H9 (cell line): ENCODE data around the gene TBC1D30. TPM values are rescaled to one million over a fixed set of nuclear protein-coding genes. Genes with fewer than 3 reads are reported as not detected.

ENCODE experiments used
- DNase-seq: peaks from one replicate; pipeline ENCODE4 v3.0.0-alpha.2; 2017
- H2AFZ ChIP-seq: one replicate; pipeline ENCODE4 v1.6.1; 2013; ENCODE audit warnings: mild to moderate bottlenecking, low read length, control low read depth, moderate library complexity
- H2AK5ac ChIP-seq: 2 replicates; pipeline ENCODE4 v1.6.1; 2013; ENCODE audit warnings: low read length, control low read depth, mixed read lengths; ENCODE audit not compliant: insufficient read length
- H2BK120ac ChIP-seq: one replicate; pipeline ENCODE4 v1.6.1; 2013; ENCODE audit warnings: low read depth, mild to moderate bottlenecking, low read length, control low read depth, inconsistent platforms; ENCODE audit not compliant: poor library complexity, severe bottlenecking
- H2BK12ac ChIP-seq: 2 replicates; pipeline ENCODE4 v1.6.1; 2013; ENCODE audit warnings: low read length, control low read depth, mixed read lengths, low read depth; ENCODE audit not compliant: insufficient read length
- H2BK15ac ChIP-seq: 2 replicates; pipeline ENCODE4 v1.6.1; 2013; ENCODE audit warnings: low read depth, low read length, control low read depth
- H2BK20ac ChIP-seq: one replicate; pipeline ENCODE4 v1.6.1; 2013; ENCODE audit warnings: low read depth, mild to moderate bottlenecking, low read length, control low read depth, inconsistent platforms; ENCODE audit not compliant: poor library complexity, severe bottlenecking
- H2BK5ac ChIP-seq: 2 replicates; pipeline ENCODE4 v1.6.1; 2013; ENCODE audit warnings: low read length, control low read depth, mixed read lengths; ENCODE audit not compliant: insufficient read length
- H3K14ac ChIP-seq: 2 replicates; pipeline ENCODE4 v1.6.1; 2013; ENCODE audit warnings: low read length, control low read depth; ENCODE audit not compliant: insufficient read depth
- H3K18ac ChIP-seq: 2 replicates; pipeline ENCODE4 v1.6.1; 2013; ENCODE audit warnings: low read depth, mild to moderate bottlenecking, mixed read lengths, low read length, control low read depth; ENCODE audit not compliant: insufficient read length
- H3K23ac ChIP-seq: 2 replicates; pipeline ENCODE4 v1.6.1; 2013; ENCODE audit warnings: low read length, control low read depth, mixed read lengths, low read depth; ENCODE audit not compliant: insufficient read length
- H3K23me2 ChIP-seq: 2 replicates; pipeline ENCODE4 v1.6.1; 2013; ENCODE audit warnings: low read depth, mild to moderate bottlenecking, mixed read lengths, low read length, control low read depth; ENCODE audit not compliant: insufficient read length, poor library complexity, severe bottlenecking
- H3K27ac ChIP-seq: 2 replicates; pipeline ENCODE4 v1.5.1; 2013; ENCODE audit warnings: low read length, control low read depth, mixed read lengths, low read depth; ENCODE audit not compliant: insufficient read length
- H3K27me3 ChIP-seq: 2 replicates; pipeline ENCODE4 v1.6.1; 2013; ENCODE audit warnings: low read length, control low read depth, inconsistent platforms; ENCODE audit not compliant: insufficient read depth
- H3K4ac ChIP-seq: 2 replicates; pipeline ENCODE4 v1.6.1; 2013; ENCODE audit warnings: low read depth, mild to moderate bottlenecking, control low read depth, inconsistent platforms, low read length, moderate library complexity
- H3K4me1 ChIP-seq: 2 replicates; pipeline ENCODE4 v1.6.1; 2013; ENCODE audit warnings: low read length, control low read depth, inconsistent platforms; ENCODE audit not compliant: insufficient read depth
- H3K4me2 ChIP-seq: 2 replicates; pipeline ENCODE4 v1.6.1; 2013; ENCODE audit warnings: low read length, control low read depth, mixed read lengths; ENCODE audit not compliant: insufficient read length, insufficient read depth
- H3K56ac ChIP-seq: 2 replicates; pipeline ENCODE4 v1.6.1; 2013; ENCODE audit warnings: low read depth, mild to moderate bottlenecking, mixed read lengths, low read length, control low read depth; ENCODE audit not compliant: insufficient read length
- H3K79me1 ChIP-seq: 2 replicates; pipeline ENCODE4 v1.6.1; 2013; ENCODE audit warnings: low read depth, mild to moderate bottlenecking, moderate library complexity, low read length, control low read depth, inconsistent platforms; ENCODE audit not compliant: insufficient read depth, poor library complexity, severe bottlenecking
- H3K79me2 ChIP-seq: 2 replicates; pipeline ENCODE4 v1.6.1; 2013; ENCODE audit warnings: low read length, control low read depth, inconsistent platforms; ENCODE audit not compliant: insufficient read depth
- H3K9ac ChIP-seq: 2 replicates; pipeline ENCODE4 v1.6.1; 2013; ENCODE audit warnings: low read length, control low read depth, mixed read lengths; ENCODE audit not compliant: insufficient read length; ENCODE audit errors: extremely low read depth
- H3K9me3 ChIP-seq: one replicate; pipeline ENCODE4 v1.6.1; 2013; ENCODE audit warnings: low read depth, low read length, inconsistent platforms; ENCODE audit not compliant: control insufficient read depth
- H3T11ph ChIP-seq: one replicate; pipeline ENCODE4 v1.6.1; 2013; ENCODE audit warnings: mild to moderate bottlenecking, low read length, control low read depth, inconsistent platforms
- H4K20me1 ChIP-seq: one replicate; pipeline ENCODE4 v1.6.1; 2013; ENCODE audit not compliant: control insufficient read depth, insufficient read length, insufficient read depth
- H4K5ac ChIP-seq: 2 replicates; pipeline ENCODE4 v1.6.1; 2013; ENCODE audit warnings: low read depth, mild to moderate bottlenecking, mixed read lengths, low read length, control low read depth; ENCODE audit not compliant: insufficient read length
- H4K8ac ChIP-seq: replicated peaks from 2 replicates; pipeline ENCODE4 v1.6.1; 2013; ENCODE audit warnings: low read length, control low read depth, mixed read lengths, low read depth; ENCODE audit not compliant: insufficient read length
- H4K91ac ChIP-seq: 2 replicates; pipeline ENCODE4 v1.6.1; 2013; ENCODE audit warnings: low read depth, mild to moderate bottlenecking, moderate library complexity, mixed read lengths, low read length, control low read depth; ENCODE audit not compliant: insufficient read length
- H3K27ac Mint-ChIP-seq, 3 experiments: 2 replicates in 2 of 3; 3 replicates in 1 of 3; pipeline ENCODE4 v1.8.0; 2020 to 2021; ENCODE audit warnings: mixed read lengths in 3 of 3, mild to moderate bottlenecking in 1 of 3, moderate library complexity in 1 of 3
- H3K27me3 Mint-ChIP-seq: 2 replicates; pipeline ENCODE4 v1.8.0; 2021; ENCODE audit warnings: low read depth, mild to moderate bottlenecking, moderate library complexity, mixed read lengths
- H3K36me3 Mint-ChIP-seq, 3 experiments: 2 replicates in 2 of 3; 3 replicates in 1 of 3; pipeline ENCODE4 v1.8.0; 2020 to 2021; ENCODE audit warnings: low read depth in 3 of 3, mixed read lengths in 3 of 3; ENCODE audit not compliant: insufficient read depth in 1 of 3
- H3K4me1 Mint-ChIP-seq, 2 experiments: 2 replicates each; pipeline ENCODE4 v1.8.0; 2020; ENCODE audit warnings: mixed read lengths in 2 of 2
- H3K4me3 Mint-ChIP-seq, 2 experiments: 2 replicates in 1 of 2; 3 replicates in 1 of 2; pipeline ENCODE4 v1.8.0; 2020 to 2021; ENCODE audit warnings: mild to moderate bottlenecking in 2 of 2, mixed read lengths in 2 of 2, moderate library complexity in 1 of 2
- H3K9me3 Mint-ChIP-seq, 2 experiments: 2 replicates in 1 of 2; 3 replicates in 1 of 2; pipeline ENCODE4 v1.8.0; 2020; ENCODE audit warnings: mild to moderate bottlenecking in 2 of 2, mixed read lengths in 2 of 2, moderate library complexity in 1 of 2
- whole genome bisulfite sequencing: extraction: QIAGEN DNeasy Blood & Tissue Kit; methylation state at CpG from one replicate; pipeline ENCODE4 v1.1.7; 2013; ENCODE audit warnings: missing lambda C conversion rate, low lambda C conversion rate, mixed read lengths; ENCODE audit not compliant: insufficient read length; ENCODE audit errors: extremely low coverage; 5-methylcytosine and 5-hydroxymethylcytosine counted together
- total RNA-seq: library from RNA; stranded (reverse); gene quantifications from 2 replicates; pipeline ENCODE4 v1.2.1, GENCODE V29; 2021
- TF ChIP-seq, protein P1 (sequence below): fragments of 200-600 bp; sonication (generic); conservative IDR thresholded peaks from 3 replicates; pipeline ENCODE4 v1.8.0; 2021; ENCODE audit warnings: antibody characterized with exemption, mild to moderate bottlenecking

TBC1D30 gene
- total RNA-seq, 1 experiment from 2014 or later = 1.6 TPM

DNA sequence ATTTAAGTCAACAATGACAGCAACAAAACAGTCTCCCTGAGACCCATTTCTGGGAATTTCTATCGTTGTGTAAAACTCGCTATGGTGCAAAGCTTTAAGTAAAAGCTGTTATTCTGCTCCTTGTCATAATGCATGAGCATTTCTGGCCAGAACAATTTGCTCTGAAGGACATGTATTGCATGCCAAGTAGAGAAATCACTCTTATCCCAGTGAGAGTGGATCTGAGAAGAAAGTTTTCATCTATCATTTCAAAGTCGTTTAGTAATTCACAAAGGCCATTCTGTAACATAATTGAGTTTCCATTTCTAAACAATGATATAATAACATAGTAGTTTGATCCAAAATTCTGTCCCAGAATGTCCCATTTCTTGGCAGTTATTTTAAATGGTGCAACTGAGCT is 86.6 kb downstream of the TBC1D30 start:
- H2BK120ac ChIP-seq = no peak overlapping the region
- no CpG with 5 or more reads among the region's 3 CpGs for WGBS
- H3K27me3 ChIP-seq = no peaks in the 10 kb centered on the region
- H2BK5ac ChIP-seq = no peak overlapping the region
- H3K79me2 ChIP-seq = no peaks in the 10 kb centered on the region
- H3K27ac Mint-ChIP-seq = no peak overlapping the region
- H3K23me2 ChIP-seq = no peaks in the 10 kb centered on the region
- no peaks in the 10 kb centered on the region for H3K79me1 ChIP-seq
- H3K9me3 Mint-ChIP-seq = no peaks in the 10 kb centered on the region
- no peak overlapping the region for H2BK15ac ChIP-seq
- no peak overlapping the region for H4K8ac ChIP-seq
- H3K14ac ChIP-seq = no peak overlapping the region
- no peaks in the 10 kb centered on the region for H3K27me3 Mint-ChIP-seq
- H3K23ac ChIP-seq = no peak overlapping the region
- DNase-seq = no peak
- H3K4me1 ChIP-seq = no peaks in the 10 kb centered on the region
- H3K56ac ChIP-seq = no peak overlapping the region
- H2AK5ac ChIP-seq = no peak overlapping the region
- H3T11ph ChIP-seq = no peak overlapping the region
- no peak overlapping the region for H3K4me3 Mint-ChIP-seq
- no peak overlapping the region for H4K91ac ChIP-seq
- no peak overlapping the region for H2BK20ac ChIP-seq
- no peak overlapping the region for H2BK12ac ChIP-seq
- no peak overlapping the region for H3K18ac ChIP-seq
- H3K4me2 ChIP-seq = no peak overlapping the region
- no peak overlapping the region for H3K4ac ChIP-seq
- TF ChIP-seq, protein P1, sequence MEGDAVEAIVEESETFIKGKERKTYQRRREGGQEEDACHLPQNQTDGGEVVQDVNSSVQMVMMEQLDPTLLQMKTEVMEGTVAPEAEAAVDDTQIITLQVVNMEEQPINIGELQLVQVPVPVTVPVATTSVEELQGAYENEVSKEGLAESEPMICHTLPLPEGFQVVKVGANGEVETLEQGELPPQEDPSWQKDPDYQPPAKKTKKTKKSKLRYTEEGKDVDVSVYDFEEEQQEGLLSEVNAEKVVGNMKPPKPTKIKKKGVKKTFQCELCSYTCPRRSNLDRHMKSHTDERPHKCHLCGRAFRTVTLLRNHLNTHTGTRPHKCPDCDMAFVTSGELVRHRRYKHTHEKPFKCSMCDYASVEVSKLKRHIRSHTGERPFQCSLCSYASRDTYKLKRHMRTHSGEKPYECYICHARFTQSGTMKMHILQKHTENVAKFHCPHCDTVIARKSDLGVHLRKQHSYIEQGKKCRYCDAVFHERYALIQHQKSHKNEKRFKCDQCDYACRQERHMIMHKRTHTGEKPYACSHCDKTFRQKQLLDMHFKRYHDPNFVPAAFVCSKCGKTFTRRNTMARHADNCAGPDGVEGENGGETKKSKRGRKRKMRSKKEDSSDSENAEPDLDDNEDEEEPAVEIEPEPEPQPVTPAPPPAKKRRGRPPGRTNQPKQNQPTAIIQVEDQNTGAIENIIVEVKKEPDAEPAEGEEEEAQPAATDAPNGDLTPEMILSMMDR = no peak
- H3K9me3 ChIP-seq = no peaks in the 10 kb centered on the region
- no peaks in the 10 kb centered on the region for H3K36me3 Mint-ChIP-seq
- H3K9ac ChIP-seq = no peak overlapping the region
- H4K20me1 ChIP-seq = no peaks in the 10 kb centered on the region
- no peak overlapping the region for H3K27ac ChIP-seq
- H4K5ac ChIP-seq = no peak overlapping the region
- H3K4me1 Mint-ChIP-seq = peaks cover 3 to 4% of the 10 kb centered on the region in 2 experiments; a peak in 2 of 4 replicates
- no peak overlapping the region for H2AFZ ChIP-seq
